AG04450 (cell line): ENCODE data around the gene C2orf92. TPM values are rescaled to one million over a fixed set of nuclear protein-coding genes. Genes with fewer than 3 reads are reported as not detected.
A peak's percentile ranks its signal among the peaks of the same experiment; 100 is the strongest.

Experiments used
- CTCF ChIA-PET: fragments of 300-600, 350-600 bp; formaldehyde crosslinking; extraction: SDS; loops from one replicate; lab custom pipeline; 2022; ENCODE audit warnings: antibody characterized with exemption, inconsistent platforms; lab: Charles Lee
- POLR2A ChIA-PET: fragments of 350-600 bp; formaldehyde crosslinking; extraction: SDS; loops from one replicate; lab custom pipeline; 2021; ENCODE audit warnings: antibody characterized with exemption, inconsistent platforms; lab: Yijun Ruan, JAX
- DNase-seq: peaks from one replicate; pipeline ENCODE4 v3.0.0-alpha.2; 2011; ENCODE audit warnings: low read depth, low spot score
- H3K27ac ChIP-seq: one replicate; pipeline ENCODE4 v1.5.1; 2012; ENCODE audit warnings: low read depth, low read length, control low read depth
- H3K27me3 ChIP-seq: one replicate; pipeline ENCODE4 v1.6.0; 2012; ENCODE audit warnings: low read length; ENCODE audit not compliant: control insufficient read depth, insufficient read depth
- H3K4me3 ChIP-seq: 2 replicates; pipeline ENCODE4 v1.5.1; 2011; ENCODE audit warnings: mild to moderate bottlenecking, low read depth, low read length, control low read depth
- H3K9me3 ChIP-seq: 2 replicates; pipeline ENCODE4 v1.5.1; 2012; ENCODE audit warnings: low read length; ENCODE audit not compliant: control insufficient read depth, insufficient read depth
- polyA plus RNA-seq: library from polyadenylated mRNA; depleted of rRNA; stranded (reverse); fragments of >200 nt; gene quantifications from 2 replicates; pipeline ENCODE4 v1.2.3, GENCODE V29; 2011
- TF ChIP-seq, protein P1 (sequence below): IDR thresholded peaks from 2 replicates; pipeline ENCODE4 v1.5.1; 2011; ENCODE audit warnings: low read depth, low read length, control low read depth, inconsistent platforms

The C2orf92 gene
- polyA plus RNA-seq, 1 experiment: 1.5 TPM

DNA sequence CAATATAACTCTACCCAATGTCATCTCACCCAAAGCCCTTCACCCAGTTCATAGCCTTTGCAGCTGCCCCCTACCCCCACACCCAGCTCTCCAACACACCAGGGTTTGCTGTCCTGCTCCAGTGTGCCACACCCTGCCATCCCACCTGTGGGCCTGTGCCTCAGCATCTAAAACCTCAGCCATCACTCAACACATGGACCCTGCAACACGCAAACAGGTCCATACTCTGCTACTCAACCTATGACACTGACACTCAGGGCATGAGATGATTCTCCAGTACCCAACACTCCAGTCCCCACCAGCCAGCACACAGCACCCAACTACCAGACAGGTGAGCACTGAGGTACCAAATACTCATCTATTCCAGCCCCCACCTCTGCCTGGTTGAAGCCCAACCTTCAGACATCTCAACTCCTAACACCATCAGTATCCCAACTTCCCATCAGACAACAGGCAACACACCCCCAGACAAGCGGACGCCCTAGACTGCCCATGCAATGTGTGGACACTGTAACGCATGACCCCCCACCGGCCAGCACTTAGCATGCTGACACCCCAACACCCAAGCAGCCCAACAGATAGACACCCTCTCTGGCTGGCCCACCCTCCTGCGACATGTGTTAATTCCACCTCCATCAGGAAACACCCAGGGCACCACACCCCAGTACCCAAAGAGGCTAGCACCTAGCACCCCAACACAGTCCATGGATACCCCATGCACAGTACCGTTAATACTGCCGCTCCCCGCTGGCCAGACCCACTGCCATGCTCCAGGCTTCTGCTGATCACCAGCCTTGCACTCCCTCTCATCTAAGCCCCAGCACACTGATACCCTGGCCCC is 68.9 kb downstream of the C2orf92 start:
- peaks cover 15% of the 10 kb centered on the region; the same call in 1 of the 2 replicates for H3K9me3 ChIP-seq
- no peak overlapping the region for H3K27ac ChIP-seq
- no peak for DNase-seq
- H3K4me3 ChIP-seq: no peak overlapping the region
- ChIA-PET CTCF (interaction anchor here (0.6 to 1.9 kb wide), 2 partner anchors 16 to 66 kb away, joined by 4 to 5 read pairs; no protein-coding TSS in a partner anchor), POLR2A (no interaction called here)
- H3K27me3 ChIP-seq: peaks cover 2% of the 10 kb centered on the region
- TF ChIP-seq, protein P1, sequence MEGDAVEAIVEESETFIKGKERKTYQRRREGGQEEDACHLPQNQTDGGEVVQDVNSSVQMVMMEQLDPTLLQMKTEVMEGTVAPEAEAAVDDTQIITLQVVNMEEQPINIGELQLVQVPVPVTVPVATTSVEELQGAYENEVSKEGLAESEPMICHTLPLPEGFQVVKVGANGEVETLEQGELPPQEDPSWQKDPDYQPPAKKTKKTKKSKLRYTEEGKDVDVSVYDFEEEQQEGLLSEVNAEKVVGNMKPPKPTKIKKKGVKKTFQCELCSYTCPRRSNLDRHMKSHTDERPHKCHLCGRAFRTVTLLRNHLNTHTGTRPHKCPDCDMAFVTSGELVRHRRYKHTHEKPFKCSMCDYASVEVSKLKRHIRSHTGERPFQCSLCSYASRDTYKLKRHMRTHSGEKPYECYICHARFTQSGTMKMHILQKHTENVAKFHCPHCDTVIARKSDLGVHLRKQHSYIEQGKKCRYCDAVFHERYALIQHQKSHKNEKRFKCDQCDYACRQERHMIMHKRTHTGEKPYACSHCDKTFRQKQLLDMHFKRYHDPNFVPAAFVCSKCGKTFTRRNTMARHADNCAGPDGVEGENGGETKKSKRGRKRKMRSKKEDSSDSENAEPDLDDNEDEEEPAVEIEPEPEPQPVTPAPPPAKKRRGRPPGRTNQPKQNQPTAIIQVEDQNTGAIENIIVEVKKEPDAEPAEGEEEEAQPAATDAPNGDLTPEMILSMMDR: no peak

DNA sequence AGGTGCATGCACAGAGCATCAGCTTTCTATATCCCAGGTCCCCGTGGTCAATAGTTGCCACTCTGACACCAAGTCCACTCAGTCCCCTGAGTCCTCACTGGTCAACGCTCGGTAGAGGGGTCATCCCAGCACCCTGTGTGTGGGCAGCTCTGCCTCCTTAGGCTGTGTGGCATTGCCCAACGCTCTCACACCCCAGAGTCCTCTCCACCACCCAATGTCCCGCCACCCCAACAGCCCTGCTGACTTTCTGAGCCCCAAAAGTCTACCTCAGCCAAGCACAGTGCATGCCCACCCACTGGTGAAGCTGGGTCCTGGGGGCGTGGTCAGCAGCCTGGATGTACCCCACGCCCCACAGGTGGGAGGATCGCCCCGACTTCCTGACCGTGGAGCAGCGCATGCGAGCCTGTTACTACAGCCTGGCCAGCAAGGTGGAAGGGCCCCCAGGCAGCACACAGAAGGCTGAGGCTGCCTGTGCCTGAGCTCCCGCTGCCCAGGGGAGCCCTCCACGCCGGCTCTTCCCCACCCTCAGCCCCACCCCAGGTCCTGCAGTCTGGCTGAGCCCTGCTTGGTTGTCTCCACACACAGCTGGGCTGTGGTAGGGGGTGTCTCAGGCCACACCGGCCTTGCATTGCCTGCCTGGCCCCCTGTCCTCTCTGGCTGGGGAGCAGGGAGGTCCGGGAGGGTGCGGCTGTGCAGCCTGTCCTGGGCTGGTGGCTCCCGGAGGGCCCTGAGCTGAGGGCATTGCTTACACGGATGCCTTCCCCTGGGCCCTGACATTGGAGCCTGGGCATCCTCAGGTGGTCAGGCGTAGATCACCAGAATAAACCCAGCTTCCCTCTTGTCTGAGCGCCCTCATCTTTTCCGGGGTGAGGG is 69.7 kb downstream of the C2orf92 start:
- TF ChIP-seq, protein P1: no peak
- peaks cover 2% of the 10 kb centered on the region for H3K27me3 ChIP-seq
- peaks cover 16% of the 10 kb centered on the region; the same call in 1 of the 2 replicates for H3K9me3 ChIP-seq
- POLR2A ChIA-PET: no interaction called here
- CTCF ChIA-PET: interaction anchor here (0.6 to 2.3 kb wide), 15 partner anchors 9 to 708 kb away, joined by 3 to 15 read pairs (median 4); no protein-coding TSS in a partner anchor
- no peak overlapping the region for H3K4me3 ChIP-seq
- no peak for DNase-seq
- H3K27ac ChIP-seq: no peak overlapping the region

DNA sequence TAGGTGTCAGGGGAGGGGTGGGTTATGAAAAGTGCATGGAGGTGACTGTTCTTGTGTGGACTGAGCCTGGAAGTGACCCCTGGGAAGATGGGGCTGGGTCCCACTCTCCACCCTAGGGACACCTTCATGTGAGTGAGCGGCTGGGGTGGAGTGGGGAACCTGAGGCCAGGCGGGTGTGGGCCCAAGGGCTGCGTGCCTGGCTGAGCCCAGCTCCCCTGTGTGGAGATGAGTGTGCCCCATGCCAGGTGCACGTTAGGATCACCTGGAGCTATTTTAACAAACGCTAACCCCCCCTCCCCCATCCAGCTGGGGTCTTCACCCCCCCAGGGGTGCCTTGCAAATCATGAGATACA is 70.4 kb downstream of the C2orf92 start:
- TF ChIP-seq, protein P1: no peak
- Histone ChIP-seq H3K4me3 (no peak overlapping the region), H3K27me3 (peaks cover 2% of the 10 kb centered on the region), H3K27ac (no peak overlapping the region), H3K9me3 (peaks cover 16% of the 10 kb centered on the region; the same call in 1 of the 2 replicates)
- DNase-seq: no peak
- POLR2A ChIA-PET: no interaction called here
- CTCF ChIA-PET: interaction anchor here (0.8 to 2.3 kb wide), 15 partner anchors 9 to 707 kb away, joined by 3 to 15 read pairs (median 4); no protein-coding TSS in a partner anchor

DNA sequence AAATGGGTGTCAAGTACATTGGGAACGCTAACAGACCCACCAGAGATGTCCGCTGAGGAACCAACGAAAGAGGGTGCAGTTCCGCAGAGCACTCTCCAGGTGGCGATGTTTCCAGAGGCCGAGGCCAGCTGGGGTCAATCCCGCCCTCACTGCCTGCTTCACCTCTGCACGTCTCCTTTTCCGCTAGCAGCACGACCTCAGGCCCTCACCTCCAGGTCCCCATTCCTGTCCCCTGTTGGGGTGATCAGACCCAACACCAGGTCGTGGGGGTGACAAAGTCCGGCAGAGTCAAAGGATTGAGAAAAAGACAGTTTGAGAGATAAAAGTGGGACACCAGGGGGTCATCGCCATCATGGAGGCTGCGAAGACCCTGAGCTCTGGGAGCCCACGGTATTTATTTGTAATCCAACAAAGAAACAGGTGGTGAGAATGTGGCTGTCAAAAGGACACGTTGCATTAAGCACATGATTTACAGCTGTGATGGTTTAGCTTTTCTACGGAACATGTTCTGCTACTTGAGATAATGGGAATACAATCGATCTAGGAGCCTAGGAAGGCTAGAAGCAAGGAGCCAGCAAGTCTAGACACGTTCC is 71.2 kb downstream of the C2orf92 start:
- Histone ChIP-seq H3K4me3 (no peak overlapping the region), H3K27me3 (peaks cover 2% of the 10 kb centered on the region), H3K9me3 (peaks cover 12% of the 10 kb centered on the region; the same call in 1 of the 2 replicates), H3K27ac (no peak overlapping the region)
- TF ChIP-seq, protein P1: peak; percentile 80
- ChIA-PET POLR2A (no interaction called here), CTCF (interaction anchor here (0.5 to 2.3 kb wide), 16 partner anchors 8 to 1791 kb away, joined by 3 to 15 read pairs (median 4); no protein-coding TSS in a partner anchor)
- no peak for DNase-seq
